Measurements from ENCODE around the gene MRC1.

DNA sequence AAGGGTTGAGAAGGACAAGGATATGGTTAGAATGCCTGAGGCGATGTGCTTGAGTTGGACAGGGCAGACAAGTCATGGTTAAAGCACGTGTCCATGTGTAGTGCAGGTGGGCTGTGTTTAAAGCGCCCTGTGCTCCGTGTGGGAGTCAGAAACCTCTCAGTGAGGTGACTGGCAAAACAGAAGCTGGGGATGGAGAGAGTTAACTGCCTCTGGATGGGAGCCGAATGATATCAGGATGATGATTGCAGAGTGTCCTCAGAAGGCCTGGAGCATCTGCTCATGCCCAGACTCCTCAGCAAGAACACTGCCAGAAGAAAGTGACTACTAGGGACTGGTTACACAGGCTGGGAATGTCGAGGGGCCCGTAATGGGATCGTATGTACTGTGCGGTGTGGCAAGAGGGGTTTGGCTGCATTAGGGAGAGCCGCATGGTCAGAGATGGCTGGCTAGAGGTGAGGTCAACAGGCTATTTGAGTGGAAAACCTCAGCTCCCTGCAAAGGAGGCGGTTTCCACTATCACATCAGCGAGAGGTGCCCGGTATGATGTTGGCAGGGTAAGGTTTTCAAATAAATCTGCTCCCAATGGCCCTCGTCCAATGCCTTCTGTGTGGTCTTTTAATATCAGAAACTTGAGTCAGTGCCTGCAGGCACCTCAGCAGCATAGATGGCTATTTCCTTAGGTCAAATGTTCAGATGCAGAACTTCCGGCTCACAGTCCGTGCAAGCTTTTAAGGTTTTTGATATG is 26.1 kb upstream of the MRC1 start:
- TF ChIP-seq, protein P1, sequence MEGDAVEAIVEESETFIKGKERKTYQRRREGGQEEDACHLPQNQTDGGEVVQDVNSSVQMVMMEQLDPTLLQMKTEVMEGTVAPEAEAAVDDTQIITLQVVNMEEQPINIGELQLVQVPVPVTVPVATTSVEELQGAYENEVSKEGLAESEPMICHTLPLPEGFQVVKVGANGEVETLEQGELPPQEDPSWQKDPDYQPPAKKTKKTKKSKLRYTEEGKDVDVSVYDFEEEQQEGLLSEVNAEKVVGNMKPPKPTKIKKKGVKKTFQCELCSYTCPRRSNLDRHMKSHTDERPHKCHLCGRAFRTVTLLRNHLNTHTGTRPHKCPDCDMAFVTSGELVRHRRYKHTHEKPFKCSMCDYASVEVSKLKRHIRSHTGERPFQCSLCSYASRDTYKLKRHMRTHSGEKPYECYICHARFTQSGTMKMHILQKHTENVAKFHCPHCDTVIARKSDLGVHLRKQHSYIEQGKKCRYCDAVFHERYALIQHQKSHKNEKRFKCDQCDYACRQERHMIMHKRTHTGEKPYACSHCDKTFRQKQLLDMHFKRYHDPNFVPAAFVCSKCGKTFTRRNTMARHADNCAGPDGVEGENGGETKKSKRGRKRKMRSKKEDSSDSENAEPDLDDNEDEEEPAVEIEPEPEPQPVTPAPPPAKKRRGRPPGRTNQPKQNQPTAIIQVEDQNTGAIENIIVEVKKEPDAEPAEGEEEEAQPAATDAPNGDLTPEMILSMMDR (IDR thresholded peaks at IDR 0.05; ENCODE audit: low read length) = no peak
- TF ChIP-seq EZH2 (IDR thresholded peaks at IDR 0.05; ENCODE audit: borderline replicate concordance, low read length) = no peak

Measured in OCI-LY1 (cell line).